H1 (cell line): Measurements from ENCODE around the gene MORF4L1. TPM values are rescaled to one million over a fixed set of nuclear protein-coding genes. Genes with fewer than 3 reads are reported as not detected.

Experiments
- CTCF ChIA-PET: fragments of 300-600 bp; sonication (Branson Sonifier 250); formaldehyde crosslinking; loops from one replicate; lab custom pipeline; 2021; ENCODE audit not compliant: partially characterized antibody; lab: Charles Lee
- POLR2A ChIA-PET: fragments of 300-600 bp; sonication (Branson Sonifier 250); formaldehyde crosslinking; loops from one replicate; lab custom pipeline; 2021; ENCODE audit warnings: inconsistent platforms; ENCODE audit not compliant: partially characterized antibody; lab: Charles Lee
- DNase-seq, 2 experiments: peaks; one replicate each; pipeline versions ENCODE4 v3.0.0 to v3.0.0-alpha.2; 2010 to 2022; ENCODE audit warnings: low spot score in 2 of 2, low read depth in 1 of 2, mixed read lengths in 1 of 2
- FAIRE-seq: peaks from 2 replicates; lab custom pipeline; 2011; peaks lifted over from hg19 to GRCh38; lab: Jason Lieb, UNC
- H2AFZ ChIP-seq: 2 replicates; pipeline ENCODE4 v1.8.1; 2012; ENCODE audit warnings: low read length, inconsistent platforms
- H2AK5ac ChIP-seq: 2 replicates; pipeline ENCODE4 v1.6.1; 2013; ENCODE audit warnings: low read depth, low read length
- H2BK120ac ChIP-seq: replicated peaks from 2 replicates; pipeline ENCODE3; 2013; ENCODE audit warnings: low read depth, low read length, inconsistent platforms
- H2BK12ac ChIP-seq: 2 replicates; pipeline ENCODE4 v1.6.1; 2013; ENCODE audit warnings: low read depth, low read length
- H2BK15ac ChIP-seq: 2 replicates; pipeline ENCODE4 v1.6.1; 2013; ENCODE audit warnings: low read length
- H2BK20ac ChIP-seq: 2 replicates; pipeline ENCODE4 v1.6.1; 2013; ENCODE audit warnings: low read length
- H2BK5ac ChIP-seq: 2 replicates; pipeline ENCODE4 v1.6.1; 2013; ENCODE audit warnings: low read depth, low read length
- H3K14ac ChIP-seq: 2 replicates; pipeline ENCODE4 v1.6.1; 2013; ENCODE audit warnings: inconsistent platforms; ENCODE audit not compliant: insufficient read length
- H3K18ac ChIP-seq: 2 replicates; pipeline ENCODE4 v1.6.1; 2013; ENCODE audit warnings: low read length; ENCODE audit errors: extremely low read depth
- H3K23ac ChIP-seq: 2 replicates; pipeline ENCODE4 v1.6.1; 2013; ENCODE audit warnings: inconsistent platforms; ENCODE audit not compliant: insufficient read length
- H3K23me2 ChIP-seq: 2 replicates; pipeline ENCODE4 v1.6.1; 2013; ENCODE audit warnings: low read depth, low read length
- H3K27ac ChIP-seq: 2 replicates; pipeline ENCODE4 v1.6.1; 2011; ENCODE audit warnings: low read depth, low read length, inconsistent platforms
- H3K27me3 ChIP-seq, 4 experiments: replicated peaks in 1 of 4; 1 replicate in 1 of 4; 2 replicates in 3 of 4; pipeline versions ENCODE4 v1.6.1 to v1.8.1; 2011 to 2013; ENCODE audit warnings: low read length in 3 of 4, mild to moderate bottlenecking in 3 of 4, inconsistent platforms in 2 of 4, mixed read lengths in 2 of 4, moderate library complexity in 1 of 4; ENCODE audit not compliant: control insufficient read depth in 3 of 4, insufficient read depth in 3 of 4; ENCODE audit errors: extremely low read depth in 1 of 4
- H3K36me3 ChIP-seq, 4 experiments: 2 replicates each; pipeline versions ENCODE4 v1.6.1 to v1.8.1; 2011 to 2013; ENCODE audit warnings: mild to moderate bottlenecking in 4 of 4, low read length in 3 of 4, moderate library complexity in 2 of 4, control low read depth in 1 of 4, inconsistent platforms in 1 of 4; ENCODE audit not compliant: insufficient read depth in 4 of 4, control insufficient read depth in 2 of 4
- H3K4ac ChIP-seq: replicated peaks from 2 replicates; pipeline ENCODE3; 2013; ENCODE audit warnings: low read length, low read depth, mixed read lengths, inconsistent platforms; ENCODE audit not compliant: insufficient read length
- H3K4me1 ChIP-seq, 4 experiments: replicated peaks in 1 of 4; 1 replicate in 1 of 4; 2 replicates in 3 of 4; pipeline versions ENCODE4 v1.6.1 to v1.8.1; 2011 to 2013; ENCODE audit warnings: low read length in 3 of 4, inconsistent platforms in 2 of 4, mixed read lengths in 1 of 4; ENCODE audit not compliant: insufficient read depth in 4 of 4, control insufficient read depth in 3 of 4
- H3K4me2 ChIP-seq, 2 experiments: 2 replicates each; pipeline versions ENCODE4 v1.6.1 to v1.8.1; 2011 to 2013; ENCODE audit warnings: low read depth in 2 of 2, low read length in 2 of 2, control low read depth in 1 of 2, inconsistent platforms in 1 of 2, mild to moderate bottlenecking in 1 of 2; ENCODE audit not compliant: insufficient read depth in 1 of 2
- H3K4me3 ChIP-seq, 4 experiments: fragments of 200-600, 300-600 bp in 1 of 4; sonication (generic), shearing (Covaris generic), sonication (Bioruptor Twin) in 1 of 4; 2 replicates each; pipeline versions ENCODE4 v1.5.1 to v1.8.1; 2011 to 2016; ENCODE audit warnings: low read length in 4 of 4, low read depth in 3 of 4, control low read depth in 2 of 4, inconsistent platforms in 2 of 4, mild to moderate bottlenecking in 2 of 4, mixed read lengths in 1 of 4, moderate library complexity in 1 of 4; ENCODE audit not compliant: insufficient read depth in 2 of 4; ENCODE audit errors: extremely low read depth in 1 of 4
- H3K56ac ChIP-seq: replicated peaks from 2 replicates; pipeline ENCODE3; 2013; ENCODE audit warnings: low read depth, mild to moderate bottlenecking, mixed read lengths, low read length, inconsistent platforms; ENCODE audit not compliant: insufficient read length
- H3K79me1 ChIP-seq: 2 replicates; pipeline ENCODE4 v1.6.1; 2013; ENCODE audit warnings: low read depth, low read length, control low read depth
- H3K79me2 ChIP-seq, 2 experiments: 2 replicates each; pipeline versions ENCODE4 v1.6.1 to v1.8.1; 2012 to 2013; ENCODE audit warnings: low read length in 2 of 2, mild to moderate bottlenecking in 2 of 2, inconsistent platforms in 1 of 2; ENCODE audit not compliant: insufficient read depth in 2 of 2, control insufficient read depth in 1 of 2
- H3K9ac ChIP-seq, 4 experiments: replicated peaks in 1 of 4; 1 replicate in 1 of 4; 2 replicates in 3 of 4; pipeline versions ENCODE4 v1.6.1 to v1.8.1; 2011 to 2013; ENCODE audit warnings: low read depth in 3 of 4, low read length in 3 of 4, control low read depth in 2 of 4, mild to moderate bottlenecking in 2 of 4, moderate library complexity in 2 of 4, inconsistent platforms in 1 of 4; ENCODE audit errors: extremely low read depth in 1 of 4
- H3K9me3 ChIP-seq, 2 experiments: 2 replicates each; pipeline versions ENCODE4 v1.6.1 to v1.8.1; 2012 to 2013; ENCODE audit warnings: mild to moderate bottlenecking in 2 of 2, moderate library complexity in 2 of 2, control low read depth in 1 of 2, inconsistent platforms in 1 of 2, low read depth in 1 of 2, low read length in 1 of 2, mixed read lengths in 1 of 2; ENCODE audit not compliant: insufficient read depth in 2 of 2
- H4K20me1 ChIP-seq, 2 experiments: replicated peaks in 1 of 2; 2 replicates each; pipeline versions ENCODE3 to v1.8.1; 2011 to 2013; ENCODE audit warnings: inconsistent platforms in 2 of 2, low read length in 2 of 2, mild to moderate bottlenecking in 1 of 2; ENCODE audit not compliant: insufficient read depth in 2 of 2, control insufficient read depth in 1 of 2
- H4K5ac ChIP-seq: 2 replicates; pipeline ENCODE4 v1.6.1; 2013; ENCODE audit warnings: low read length, low read depth, mixed read lengths, inconsistent platforms; ENCODE audit not compliant: insufficient read length
- H4K8ac ChIP-seq: 2 replicates; pipeline ENCODE4 v1.8.0; 2013; ENCODE audit warnings: mild to moderate bottlenecking, moderate library complexity, low read length, inconsistent platforms; ENCODE audit not compliant: insufficient read depth; ENCODE audit errors: extremely low read depth
- H4K91ac ChIP-seq: replicated peaks from 2 replicates; pipeline ENCODE3; 2013; ENCODE audit warnings: low read length, mixed read lengths, inconsistent platforms; ENCODE audit not compliant: insufficient read length
- EZH2 ChIP-seq: fragments of 200-600 bp; sonication (generic); IDR thresholded peaks from 2 replicates; pipeline ENCODE4 v1.7.1; 2012; ENCODE audit warnings: low read depth, mild to moderate bottlenecking, moderate library complexity, low read length, inconsistent platforms; ENCODE audit not compliant: severe bottlenecking
- GTF2F1 ChIP-seq: IDR thresholded peaks from 2 replicates; pipeline ENCODE4 v1.6.1; 2012; ENCODE audit warnings: low read depth, low read length, improper control_type of control experiment, borderline replicate concordance
- JUND ChIP-seq: IDR thresholded peaks from 2 replicates; pipeline ENCODE4 v1.6.1; 2011; ENCODE audit warnings: mild to moderate bottlenecking, improper control_type of control experiment, low read length
- KDM1A ChIP-seq: fragments of 200-600, 300-600 bp; sonication (generic); IDR thresholded peaks from 2 replicates; pipeline ENCODE4 v1.7.1; 2016; ENCODE audit warnings: mild to moderate bottlenecking, low read length, borderline replicate concordance
- KDM4A ChIP-seq: IDR thresholded peaks from one replicate; pipeline ENCODE4 v1.7.1; 2012; ENCODE audit warnings: low read depth, mild to moderate bottlenecking, moderate library complexity, low read length, inconsistent platforms; ENCODE audit not compliant: severe bottlenecking
- PHF8 ChIP-seq: fragments of 200-600 bp; sonication (generic); conservative IDR thresholded peaks from 2 replicates; pipeline ENCODE4 v1.7.1; 2012; ENCODE audit warnings: low read depth, mild to moderate bottlenecking, inconsistent platforms, low read length, moderate library complexity
- POLR2AphosphoS5 ChIP-seq: IDR thresholded peaks from 2 replicates; pipeline ENCODE4 v1.6.1; 2011; ENCODE audit warnings: low read depth, low read length
- RFX5 ChIP-seq: IDR thresholded peaks from 2 replicates; pipeline ENCODE4 v1.6.1; 2011; ENCODE audit warnings: low read depth, low read length, improper control_type of control experiment, borderline replicate concordance
- SRF ChIP-seq: IDR thresholded peaks from 2 replicates; pipeline ENCODE4 v1.6.1; 2011; ENCODE audit warnings: mild to moderate bottlenecking, low read depth, low read length, moderate library complexity
- TAF7 ChIP-seq: optimal IDR thresholded peaks from 2 replicates; pipeline ENCODE3; 2011; ENCODE audit warnings: low read depth, mild to moderate bottlenecking, inconsistent platforms, low read length, moderate library complexity, borderline replicate concordance
- TCF12 ChIP-seq: IDR thresholded peaks from 2 replicates; pipeline ENCODE4 v1.6.1; 2011; ENCODE audit warnings: low read depth, mild to moderate bottlenecking, low read length
- WGBS, 2 experiments: shearing (Covaris generic) in 1 of 2; methylation state at CpG; one replicate each; pipeline versions ENCODE4 v1.1.6 to v1.1.7; 2013 to 2015; ENCODE audit warnings: low lambda C conversion rate in 2 of 2, mixed read lengths in 2 of 2, inconsistent platforms in 1 of 2, low coverage in 1 of 2, missing lambda C conversion rate in 1 of 2; ENCODE audit not compliant: insufficient replicate concordance in 2 of 2, insufficient coverage in 1 of 2, insufficient read length in 1 of 2; ENCODE audit errors: extremely low coverage in 1 of 2, missing lambda C conversion rate in 1 of 2; 5-methylcytosine and 5-hydroxymethylcytosine counted together
- polyA plus RNA-seq, 7 experiments: library from polyadenylated mRNA; depleted of rRNA in 3 of 7; stranded (reverse) in 5 of 7; unstranded in 2 of 7; fragments of >200 nt in 5 of 7; fragments of 200-250 nt in 2 of 7; gene quantifications; 1 replicate in 5 of 7; 2 replicates in 1 of 7; 4 replicates in 1 of 7; pipeline versions ENCODE4 v1.2.1 to v1.2.3, GENCODE V29; 2011 to 2013; ENCODE audit warnings: missing spikeins in 2 of 7, mixed read lengths in 2 of 7
- total RNA-seq: library from RNA; stranded (reverse); fragmentation: NEBNext Ultra II Directional; extraction: Animal tissue kit (Norgen Biotek cat#: 25700); gene quantifications from 2 replicates; pipeline ENCODE4 v1.2.1, GENCODE V29; 2021
- TF ChIP-seq, protein P1 (sequence below): IDR thresholded peaks from 2 replicates; pipeline ENCODE4 v1.6.1; 2011; ENCODE audit warnings: low read length, improper control_type of control experiment

MORF4L1 gene
- total and polyA plus RNA-seq, 2 of the 8 experiments (the other 6 are each of a cell fraction or from before 2014, with no cell fraction given), result 260 to 533 TPM

DNA sequence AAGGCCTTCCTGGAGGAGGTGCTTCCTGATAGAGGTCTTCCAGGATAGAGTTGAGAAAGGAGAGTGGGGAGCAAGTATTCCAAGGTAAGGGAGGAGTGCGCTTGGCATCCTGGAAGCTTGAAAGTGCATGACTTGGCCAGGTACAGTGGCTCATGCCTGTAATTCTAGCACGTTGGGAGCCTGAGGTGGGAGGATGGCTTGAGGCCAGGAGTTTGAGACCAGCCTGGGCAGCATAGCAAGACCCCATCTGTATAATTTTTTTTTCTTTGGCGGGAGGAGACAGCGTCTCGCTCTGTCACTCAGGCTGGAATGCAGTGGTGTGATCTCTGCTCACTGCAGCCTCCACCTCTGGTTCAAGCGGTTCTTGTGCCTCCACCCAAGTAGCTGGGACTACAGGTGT lies 19.2 kb upstream of the MORF4L1 start:
- Histone ChIP-seq H3K9ac (no peak overlapping the region), H2BK15ac (no peak overlapping the region), H4K5ac (no peak overlapping the region), H3K23ac (no peak overlapping the region), H2AK5ac (no peak overlapping the region), H3K56ac (no peak overlapping the region), H3K79me1 (no peaks in the 10 kb centered on the region), H2BK5ac (no peak overlapping the region), H3K27me3 (no peaks in the 10 kb centered on the region), H2BK12ac (peak overlapping the region; percentile 29; the same call in 1 of the 2 replicates), H4K8ac (no peak overlapping the region), H3K4me2 (no peak overlapping the region), H3K4me3 (no peak overlapping the region), H2BK120ac (no peak overlapping the region), H2AFZ (no peak overlapping the region), H3K27ac (no peak overlapping the region), H3K4me1 (peaks cover 3 to 8% (median 5%) of the 10 kb centered on the region in 4 experiments; a peak in 6 of 7 replicates), H3K18ac (no peak overlapping the region), H4K91ac (no peak overlapping the region), H2BK20ac (0 out of 2 replicates have a peak overlapping the region, but pooled peaks have one; percentile 6), H4K20me1 (no peaks in the 10 kb centered on the region), H3K4ac (peak overlapping the region; percentile 69), H3K36me3 (no peaks in the 10 kb centered on the region), H3K9me3 (no peaks in the 10 kb centered on the region), H3K14ac (no peak overlapping the region), H3K23me2 (no peaks in the 10 kb centered on the region), H3K79me2 (no peaks in the 10 kb centered on the region)
- ChIA-PET CTCF (interaction anchor here (0.6 to 0.9 kb wide), 2 partner anchors 19 to 97 kb away, joined by 3 read pairs; no protein-coding TSS in a partner anchor), POLR2A (interaction anchor here (2.1 kb wide), 1 partner anchor 20 kb away, joined by 8 read pairs; the partner anchor contains the start of gene MORF4L1)
- no peak for DNase-seq
- no peak for FAIRE-seq
- WGBS, 2 experiments, result 89% methylated on average over 6 of the region's 6 CpGs; no CpG with 5 or more reads in 1 of the 2 experiments
- TF ChIP-seq SRF (no peak), KDM4A (no peak), EZH2 (no peak), PHF8 (no peak), TCF12 (no peak), KDM1A (no peak), GTF2F1 (no peak), POLR2AphosphoS5 (no peak), JUND (no peak), RFX5 (no peak), TAF7 (no peak)
- TF ChIP-seq, protein P1, sequence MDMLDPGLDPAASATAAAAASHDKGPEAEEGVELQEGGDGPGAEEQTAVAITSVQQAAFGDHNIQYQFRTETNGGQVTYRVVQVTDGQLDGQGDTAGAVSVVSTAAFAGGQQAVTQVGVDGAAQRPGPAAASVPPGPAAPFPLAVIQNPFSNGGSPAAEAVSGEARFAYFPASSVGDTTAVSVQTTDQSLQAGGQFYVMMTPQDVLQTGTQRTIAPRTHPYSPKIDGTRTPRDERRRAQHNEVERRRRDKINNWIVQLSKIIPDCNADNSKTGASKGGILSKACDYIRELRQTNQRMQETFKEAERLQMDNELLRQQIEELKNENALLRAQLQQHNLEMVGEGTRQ, result no peak
